ENCODE results near the gene ZNF789. TPM values are rescaled to one million over a fixed set of nuclear protein-coding genes. Genes with fewer than 3 reads are reported as not detected.

Gene ZNF789
- total and polyA plus RNA-seq, 2 of the 13 experiments (the other 11 are each of a cell fraction or from before 2014, with no cell fraction given): 19.8 to 25.1 TPM

GRCh38 chr7:99504603-99505323 is 32.1 kb downstream of the ZNF789 start, which contains the start of gene ZKSCAN5 (continued):
- TF ChIP-seq ZNF264 (CRISPR knock-in tag; IDR thresholded peaks at IDR 0.05) (no peak), DR1 (CRISPR knock-in tag; IDR thresholded peaks at IDR 0.05) (peak; percentile 56; the same call in 1 of the 2 replicates), GATA4 (IDR thresholded peaks at IDR 0.05; ENCODE audit: borderline replicate concordance, low read depth) (peak; percentile 34; the same call in 1 of the 2 replicates), HNRNPUL1 (IDR thresholded peaks at IDR 0.05; ENCODE audit: low read depth, low read length) (no peak), STAT6 (CRISPR knock-in tag; IDR thresholded peaks at IDR 0.05; ENCODE audit: borderline replicate concordance) (0 out of 2 replicates have a peak, but pooled peaks have one; percentile 36), CCDC6 (CRISPR knock-in tag; IDR thresholded peaks at IDR 0.05) (no peak; the same call in 1 of the 2 replicates), REPIN1 (CRISPR knock-in tag; IDR thresholded peaks at IDR 0.05; ENCODE audit: borderline replicate concordance, low read depth) (no peak), ZNF414 (CRISPR knock-in tag; IDR thresholded peaks at IDR 0.05) (peak; percentile 54; the same call in 1 of the 2 replicates), TGIF2 (CRISPR knock-in tag; IDR thresholded peaks at IDR 0.05) (0 out of 2 replicates have a peak, but pooled peaks have one; percentile 62), KLF15 (CRISPR knock-in tag; IDR thresholded peaks at IDR 0.05; ENCODE audit: borderline replicate concordance) (no peak), LBX2 (CRISPR knock-in tag; IDR thresholded peaks at IDR 0.05; ENCODE audit: borderline replicate concordance) (0 out of 2 replicates have a peak, but pooled peaks have one; percentile 60), PCBP1 (IDR thresholded peaks at IDR 0.05; ENCODE audit: borderline replicate concordance, low read depth, low read length) (peak; percentile 94), ZSCAN25 (CRISPR knock-in tag; IDR thresholded peaks at IDR 0.05) (peak; percentile 54; the same call in 1 of the 2 replicates), ZKSCAN1 (IDR thresholded peaks at IDR 0.05; ENCODE audit: low read length) (no peak), RAD51 (IDR thresholded peaks at IDR 0.05; ENCODE audit: borderline replicate concordance) (no peak), ZBTB44 (CRISPR knock-in tag; IDR thresholded peaks at IDR 0.05) (no peak), NFYC (CRISPR knock-in tag; IDR thresholded peaks at IDR 0.05) (peak; percentile 94), ZNF496 (CRISPR knock-in tag; IDR thresholded peaks at IDR 0.05; ENCODE audit: insufficient replicate concordance) (no peak), NFYB (CRISPR knock-in tag; IDR thresholded peaks at IDR 0.05) (peak; percentile 91), HNF4G (IDR thresholded peaks at IDR 0.05; ENCODE audit: borderline replicate concordance, low read depth, low read length) (no peak; the same call in 1 of the 2 replicates), HNF4G (CRISPR knock-in tag; IDR thresholded peaks at IDR 0.05; ENCODE audit: borderline replicate concordance, low read depth) (no peak), ZNF792 (CRISPR knock-in tag; IDR thresholded peaks at IDR 0.05) (no peak), ZNF362 (CRISPR knock-in tag; IDR thresholded peaks at IDR 0.05; ENCODE audit: borderline replicate concordance) (no peak), PAF1 (CRISPR knock-in tag; IDR thresholded peaks at IDR 0.05) (no peak)

Data from HepG2 (cell line).